Activated T-helper 1 cell treated with anti-CD3 and anti-CD28 coated beads, Interleukin-12 subunit alpha, Interleukin-12 subunit beta, Interleukin-2, Interleukin-4 antibody, amounts not matched to agents 30 ng/mL and 10 ng/mL and 1 ng/mL, durations not matched to agents 14 hours and 24 hours and 36 hours (primary cell): Measurements from ENCODE around the gene RUSF1. TPM values are rescaled to one million over a fixed set of nuclear protein-coding genes. Genes with fewer than 3 reads are reported as not detected.
"Not testable (repeated sequence)": the region's sequence is repeated elsewhere in the genome, so short reads cannot be mapped to it uniquely, and the experiment has no call there.

Experiments used
- DNase-seq: peaks from one replicate; pipeline ENCODE4 v3.0.0; 2021; ENCODE audit warnings: low spot score
- H3K27ac Mint-ChIP-seq: one replicate; pipeline ENCODE4 v1.8.0; 2021; ENCODE audit warnings: mild to moderate bottlenecking, mixed read lengths
- H3K27me3 Mint-ChIP-seq: one replicate; pipeline ENCODE4 v1.8.0; 2022; ENCODE audit warnings: mild to moderate bottlenecking, moderate library complexity, mixed read lengths; ENCODE audit not compliant: insufficient read depth
- H3K36me3 Mint-ChIP-seq: one replicate; pipeline ENCODE4 v1.8.0; 2021; ENCODE audit warnings: low read depth, mixed read lengths
- H3K4me1 Mint-ChIP-seq: one replicate; pipeline ENCODE4 v1.8.0; 2021; ENCODE audit warnings: low read depth, mixed read lengths
- H3K4me3 Mint-ChIP-seq: one replicate; pipeline ENCODE4 v1.8.0; 2021; ENCODE audit warnings: mild to moderate bottlenecking, moderate library complexity, mixed read lengths
- H3K9me3 Mint-ChIP-seq: one replicate; pipeline ENCODE4 v1.8.0; 2021; ENCODE audit warnings: mixed read lengths
- intact Hi-C: fragments of 100-400 bp; cut with micrococcal nuclease; formaldehyde crosslinking; loops from one replicate; pipeline ENCODE4 v1.15.1; 2024
- total RNA-seq: library from RNA; stranded (reverse); gene quantifications from 2 replicates; pipeline ENCODE4 v1.2.3, GENCODE V29; 2022

RUSF1 gene
- 36.3 and 42.2 TPM in 2 replicates for total RNA-seq

- H3K9me3 Mint-ChIP-seq = no peaks in the 10 kb centered on the region
Observed at GRCh38 chr16:31507929-31508705, at the start of gene RUSF1. RUSF1 (minus strand) TSS chr16:31508391; CDS start chr16:31508373, 18 bp downstream.

DNA sequence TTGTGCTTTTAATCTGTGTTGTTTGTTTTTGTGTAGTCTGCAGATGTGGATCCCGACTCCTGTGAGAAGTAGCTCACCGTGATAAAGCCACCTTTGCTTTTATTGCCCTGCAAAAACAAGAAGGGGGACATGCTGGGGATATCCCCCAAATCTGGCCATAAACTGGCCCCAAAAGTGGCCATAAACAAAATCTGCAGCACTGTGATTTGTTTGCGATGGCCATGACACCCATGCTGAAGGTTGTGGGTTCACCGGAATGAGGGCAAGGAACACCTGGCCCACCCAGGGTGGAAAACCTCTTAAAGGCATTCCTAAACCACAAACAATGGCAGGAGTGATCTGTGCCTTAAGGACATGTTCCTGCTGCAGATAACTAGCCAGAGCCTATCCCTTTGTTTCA, 34.6 kb upstream of the RUSF1 start:
- Mint-ChIP-seq H3K4me1 (no peaks in the 10 kb centered on the region), H3K27me3 (peaks cover 14% of the 10 kb centered on the region), H3K4me3 (no peak overlapping the region), H3K27ac (no peak overlapping the region), H3K9me3 (peaks cover 23% of the 10 kb centered on the region), H3K36me3 (no peaks in the 10 kb centered on the region)
- intact Hi-C loops = no loop called here
- no peak for DNase-seq

More at GRCh38 chr16:31507929-31508705, at the start of gene RUSF1:
- Mint-ChIP-seq H3K4me3 (peak within 1 kb of the TSS; percentile 95), H3K27ac (peak within 1 kb of the TSS; percentile 93), H3K36me3 (peaks cover 9% of the 10 kb centered on the region), H3K4me1 (peaks cover 49% of the 10 kb centered on the region), H3K27me3 (no peaks in the 10 kb centered on the region)
- intact Hi-C loops = loop anchor here (1.0 to 2.0 kb wide), 4 partner anchors 21 to 187 kb away; partner anchors contain the start of gene ARMC5
- DNase-seq = peak; percentile 81

DNA sequence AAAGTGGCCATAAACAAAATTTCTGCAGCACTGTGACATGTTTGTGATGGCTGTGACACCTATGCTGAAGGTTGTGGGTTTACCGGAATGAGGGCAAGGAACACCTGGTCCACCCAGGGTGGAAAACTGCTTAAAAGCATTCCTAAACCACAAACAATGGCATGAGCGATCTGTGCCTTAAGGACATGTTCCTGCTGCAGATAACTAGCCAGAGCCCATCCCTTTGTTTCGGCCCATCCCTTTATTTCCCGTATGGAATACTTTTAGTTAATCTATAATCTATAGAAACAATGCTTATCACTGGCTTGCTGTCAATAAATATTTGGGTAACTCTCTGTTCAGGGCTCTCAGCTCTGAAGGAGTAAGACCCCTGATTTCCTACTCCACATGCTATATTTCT, 31.6 kb upstream of the RUSF1 start:
- intact Hi-C loops = loop anchor here (10.0 kb wide), 1 partner anchor 65 kb away; the partner anchor contains the start of gene TGFB1I1
- not testable (repeated sequence) for H3K4me3 Mint-ChIP-seq, H3K36me3 Mint-ChIP-seq, H3K4me1 Mint-ChIP-seq, DNase-seq, H3K27ac Mint-ChIP-seq
- Mint-ChIP-seq H3K27me3 (peaks cover 23% of the 10 kb centered on the region), H3K9me3 (peaks cover 23% of the 10 kb centered on the region)

DNA sequence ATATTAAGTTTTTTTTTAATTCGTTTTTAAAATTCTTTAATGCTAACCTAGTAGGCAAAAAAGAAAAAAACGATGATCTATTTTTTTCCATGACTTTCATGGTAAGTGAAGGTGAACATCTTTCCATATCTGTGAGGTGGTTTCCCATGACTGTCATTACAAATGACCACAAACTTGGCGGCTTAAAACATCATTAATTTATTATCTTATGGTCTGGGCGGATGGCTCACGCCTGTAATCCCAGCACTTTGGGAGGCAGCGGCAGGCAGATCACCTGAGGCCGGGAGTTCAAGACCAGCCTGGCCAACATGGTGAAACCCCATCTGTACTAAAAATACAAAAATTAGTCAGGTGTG, 30.0 kb upstream of the RUSF1 start:
- not testable (repeated sequence) for H3K4me3 Mint-ChIP-seq, DNase-seq, H3K36me3 Mint-ChIP-seq, H3K27ac Mint-ChIP-seq, H3K4me1 Mint-ChIP-seq
- intact Hi-C loops = loop anchor here (10.0 kb wide), 1 partner anchor 63 kb away; the partner anchor contains the start of gene TGFB1I1
- Mint-ChIP-seq H3K27me3 (peaks cover 20% of the 10 kb centered on the region), H3K9me3 (peaks cover 23% of the 10 kb centered on the region)

DNA sequence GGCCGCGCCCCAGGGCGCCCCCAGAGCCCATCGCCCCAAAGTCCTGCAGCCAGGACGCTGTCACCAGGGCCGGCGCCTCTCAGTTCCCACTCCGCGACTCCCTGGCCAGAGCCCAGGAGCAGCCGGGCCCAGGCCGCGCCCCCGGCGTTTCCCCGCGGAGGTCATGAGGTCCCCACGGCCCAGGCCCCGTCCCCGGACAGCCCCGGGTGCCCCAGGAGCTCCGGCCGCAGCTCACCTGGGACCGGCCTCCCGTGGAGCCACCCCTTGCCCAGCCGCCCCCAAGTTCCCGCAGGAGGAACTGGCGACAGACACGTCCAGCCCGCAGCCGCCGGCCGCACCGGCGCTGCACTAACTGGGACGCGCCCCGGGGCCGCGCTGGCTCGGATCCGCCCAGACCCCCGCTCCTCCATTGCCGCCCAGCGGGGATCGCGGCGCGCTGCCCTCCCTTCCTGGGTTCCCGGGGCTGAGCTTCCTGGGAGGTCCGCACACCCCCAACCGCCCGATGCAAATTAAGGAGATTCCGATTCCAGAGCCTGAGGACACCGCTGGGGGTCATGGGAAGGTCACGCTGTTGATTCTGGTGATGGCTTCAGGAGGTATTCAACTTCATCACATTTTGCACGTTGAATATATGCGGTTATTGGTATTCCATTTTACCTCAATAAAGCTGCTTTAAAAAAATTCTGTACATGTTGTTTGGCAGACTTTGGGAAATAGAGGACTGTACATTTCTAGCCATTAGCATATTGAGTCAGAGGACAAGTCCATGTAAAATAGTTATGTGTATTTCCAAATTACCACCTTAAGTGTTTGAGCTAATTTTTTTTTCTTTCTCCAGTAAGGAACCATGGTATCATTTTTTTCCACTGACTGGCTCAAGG, 29.4 kb upstream of the RUSF1 start:
- no peak overlapping the region for H3K27ac Mint-ChIP-seq
- H3K36me3 Mint-ChIP-seq = no peaks in the 10 kb centered on the region
- H3K4me1 Mint-ChIP-seq = no peaks in the 10 kb centered on the region
- H3K4me3 Mint-ChIP-seq = no peak overlapping the region
- intact Hi-C loops = loop anchor here (10.0 kb wide), 1 partner anchor 63 kb away; the partner anchor contains the start of gene TGFB1I1
- H3K9me3 Mint-ChIP-seq = peaks cover 23% of the 10 kb centered on the region
- DNase-seq = no peak
- peaks cover 20% of the 10 kb centered on the region for H3K27me3 Mint-ChIP-seq

DNA sequence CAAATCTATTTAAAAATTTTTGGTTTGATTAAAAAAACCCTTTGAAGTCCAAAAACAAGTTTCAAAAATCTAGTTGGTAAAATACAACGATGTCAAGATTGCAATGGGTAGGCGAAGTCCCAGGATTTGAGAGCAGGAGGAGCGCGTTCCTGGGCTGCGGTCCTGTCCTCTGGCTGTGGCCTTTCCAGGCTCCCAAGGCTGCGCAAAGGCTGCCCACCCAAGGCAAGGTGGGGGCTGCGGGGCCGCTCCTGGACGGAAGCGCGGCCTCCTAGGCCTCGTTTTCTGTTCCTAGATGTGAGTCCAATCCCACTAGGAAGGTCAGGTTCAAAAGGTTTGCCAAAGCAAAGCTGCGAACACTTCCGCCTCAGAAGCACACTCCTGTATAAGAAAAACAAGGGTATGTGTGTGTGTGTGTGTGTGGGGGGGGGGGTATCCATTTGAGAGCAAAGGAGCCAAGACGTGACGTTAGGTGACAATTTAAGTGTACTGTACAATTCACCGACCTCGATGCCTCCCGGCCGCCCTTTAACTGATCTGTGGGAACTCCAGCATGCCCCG, 28.7 kb upstream of the RUSF1 start:
- Mint-ChIP-seq H3K4me3 (no peak overlapping the region), H3K27me3 (peaks cover 20% of the 10 kb centered on the region), H3K36me3 (no peaks in the 10 kb centered on the region), H3K27ac (no peak overlapping the region), H3K4me1 (no peaks in the 10 kb centered on the region), H3K9me3 (peaks cover 18% of the 10 kb centered on the region)
- intact Hi-C loops = loop anchor here (10.0 kb wide), 1 partner anchor 62 kb away; the partner anchor contains the start of gene TGFB1I1
- no peak for DNase-seq

- Mint-ChIP-seq H3K4me3 (no peak overlapping the region), H3K9me3 (peaks cover 18% of the 10 kb centered on the region), H3K4me1 (no peaks in the 10 kb centered on the region), H3K36me3 (no peaks in the 10 kb centered on the region), H3K27ac (no peak overlapping the region), H3K27me3 (peaks cover 20% of the 10 kb centered on the region)
- intact Hi-C loops = loop anchor here (10.0 kb wide), 1 partner anchor 61 kb away; the partner anchor contains the start of gene TGFB1I1
- DNase-seq = no peak
Observed at GRCh38 chr16:31535737-31536136, 27.5 kb upstream of the RUSF1 start.

DNA sequence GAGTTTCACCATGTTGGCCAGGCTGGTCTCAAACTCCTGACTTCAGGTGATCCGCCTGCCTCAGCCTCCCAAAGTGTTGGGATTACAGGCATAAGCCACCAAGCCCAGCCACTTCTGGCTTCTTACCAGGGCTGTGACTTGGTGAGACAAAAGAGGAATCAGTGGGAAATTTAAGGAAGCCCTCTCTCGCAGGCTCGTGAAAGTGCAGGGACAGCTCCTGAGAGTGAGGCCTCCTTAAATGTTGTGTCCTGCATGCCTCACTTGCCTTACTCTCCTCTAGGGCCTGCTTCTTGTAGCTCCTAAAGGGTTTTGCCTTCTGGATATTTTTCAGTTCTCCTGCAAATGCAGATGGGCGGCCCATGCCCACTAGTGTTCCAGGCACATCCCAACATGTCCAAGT, 24.7 kb upstream of the RUSF1 start:
- DNase-seq = no peak
- Mint-ChIP-seq H3K27me3 (peaks cover 23% of the 10 kb centered on the region), H3K27ac (no peak overlapping the region), H3K4me1 (no peaks in the 10 kb centered on the region), H3K36me3 (no peaks in the 10 kb centered on the region), H3K4me3 (no peak overlapping the region), H3K9me3 (no peaks in the 10 kb centered on the region)
- intact Hi-C loops = loop anchor here (10.0 kb wide), 1 partner anchor 58 kb away; the partner anchor contains the start of gene TGFB1I1

DNA sequence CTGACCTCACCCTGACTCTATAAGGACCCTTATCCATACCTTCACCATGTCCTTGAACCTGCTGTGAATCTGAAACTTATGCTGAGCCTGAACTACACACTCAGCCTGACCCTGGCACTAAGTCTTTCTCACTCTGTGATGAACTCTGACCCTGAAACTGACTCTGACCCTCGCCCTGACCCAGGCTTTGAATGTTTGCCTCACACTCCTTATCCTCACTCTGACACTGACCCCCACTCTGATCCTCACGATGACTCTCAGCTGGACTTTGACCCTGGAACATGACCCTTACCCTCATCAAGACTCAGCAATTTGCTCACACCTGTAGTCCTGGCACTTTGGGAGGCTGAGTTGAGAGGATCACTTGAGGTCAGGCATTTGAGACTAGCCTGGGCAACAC, 23.9 kb upstream of the RUSF1 start:
- no peak overlapping the region for H3K4me3 Mint-ChIP-seq
- H3K9me3 Mint-ChIP-seq = no peaks in the 10 kb centered on the region
- no peaks in the 10 kb centered on the region for H3K36me3 Mint-ChIP-seq
- peaks cover 20% of the 10 kb centered on the region for H3K27me3 Mint-ChIP-seq
- no peaks in the 10 kb centered on the region for H3K4me1 Mint-ChIP-seq
- DNase-seq = no peak
- intact Hi-C loops = loop anchor here (10.0 kb wide), 1 partner anchor 57 kb away; the partner anchor contains the start of gene TGFB1I1
- no peak overlapping the region for H3K27ac Mint-ChIP-seq

DNA sequence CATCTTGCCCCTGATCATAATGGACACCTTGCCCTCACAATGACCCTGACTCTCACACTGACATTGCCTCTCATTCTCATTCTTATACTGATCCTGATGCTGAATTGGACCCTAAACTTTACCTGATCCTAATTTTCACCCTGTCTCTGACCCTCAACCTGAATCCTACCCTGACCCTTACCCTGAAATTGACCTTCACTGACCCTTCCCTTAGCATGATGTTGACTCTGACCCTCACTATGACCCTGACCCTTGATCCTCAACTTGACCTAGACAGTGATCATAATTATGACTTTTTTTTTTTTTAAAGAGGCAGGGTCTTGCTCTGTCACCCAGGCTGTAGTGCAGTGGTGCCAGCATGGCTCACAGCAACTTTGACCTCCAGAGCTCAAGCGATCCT, 22.9 kb upstream of the RUSF1 start:
- intact Hi-C loops = loop anchor here (10.0 kb wide), 1 partner anchor 56 kb away; the partner anchor contains the start of gene TGFB1I1
- Mint-ChIP-seq H3K4me3 (no peak overlapping the region), H3K4me1 (no peaks in the 10 kb centered on the region), H3K36me3 (no peaks in the 10 kb centered on the region), H3K27me3 (peaks cover 17% of the 10 kb centered on the region), H3K9me3 (no peaks in the 10 kb centered on the region), H3K27ac (no peak overlapping the region)
- no peak for DNase-seq

GRCh38 chr16:31530405-31530804, 22.2 kb upstream of the RUSF1 start:
- Mint-ChIP-seq H3K27ac (no peak overlapping the region), H3K4me3 (no peak overlapping the region)

DNA sequence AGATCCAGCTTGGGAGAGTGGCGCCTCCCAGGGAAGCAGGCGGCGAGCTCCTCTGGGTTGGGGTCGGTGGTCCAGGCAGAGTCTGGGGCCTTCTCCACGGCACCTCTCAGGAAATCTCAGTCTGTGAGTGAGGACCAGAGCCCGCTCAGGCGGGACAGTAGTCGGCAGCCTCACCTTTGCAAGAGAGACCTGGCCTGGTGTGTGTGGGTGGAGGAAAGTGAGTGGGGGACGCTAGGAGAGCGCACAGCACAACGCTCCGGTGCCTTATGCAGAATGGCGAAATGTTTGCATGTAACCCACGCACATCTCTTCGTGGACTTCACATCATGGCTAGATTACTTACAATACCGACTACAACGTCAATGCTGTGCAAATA, 21.7 kb upstream of the RUSF1 start:
- DNase-seq = no peak
- H3K27ac Mint-ChIP-seq = no peak overlapping the region
- intact Hi-C loops = loop anchor here (10.0 kb wide), 1 partner anchor 55 kb away; the partner anchor contains the start of gene TGFB1I1

More at GRCh38 chr16:31530405-31530804, 22.2 kb upstream of the RUSF1 start:
- DNase-seq = no peak
- no peaks in the 10 kb centered on the region for H3K9me3 Mint-ChIP-seq
- intact Hi-C loops = loop anchor here (10.0 kb wide), 1 partner anchor 56 kb away; the partner anchor contains the start of gene TGFB1I1
- H3K4me1 Mint-ChIP-seq = no peaks in the 10 kb centered on the region
- H3K36me3 Mint-ChIP-seq = no peaks in the 10 kb centered on the region
- H3K27me3 Mint-ChIP-seq = peaks cover 12% of the 10 kb centered on the region

More for the DNA sequence above, 21.7 kb upstream of the RUSF1 start:
- Mint-ChIP-seq H3K27me3 (peaks cover 12% of the 10 kb centered on the region), H3K4me3 (no peak overlapping the region), H3K4me1 (no peaks in the 10 kb centered on the region), H3K36me3 (no peaks in the 10 kb centered on the region), H3K9me3 (no peaks in the 10 kb centered on the region)
